Stomach (tissue), 9 donors: Measurements from ENCODE around the gene CORO1C. TPM values are rescaled to one million over a fixed set of nuclear protein-coding genes. Genes with fewer than 3 reads are reported as not detected.

Experiments
- DNase-seq, 2 donors: peaks; one replicate each; pipeline versions ENCODE4 v3.0.0 to v3.0.0-alpha.2; 2013 to 2019
- H3K27ac ChIP-seq, 5 donors: fragments of 200-600 bp in 4 of 5; sonication (generic) in 4 of 5; one replicate each; pipeline ENCODE4 v1.5.1; 2013 to 2019; ENCODE audit warnings: mild to moderate bottlenecking in 1 of 5, moderate library complexity in 1 of 5
- H3K27me3 ChIP-seq, 3 donors: fragments of 200-600 bp; sonication (generic); one replicate each; pipeline ENCODE4 v1.5.1; 2017 to 2019; ENCODE audit warnings: mixed run types in 1 of 3
- H3K36me3 ChIP-seq, 4 donors: fragments of 200-600 bp; sonication (generic); 1 replicate in 3 of 4; 2 replicates in 1 of 4; pipeline ENCODE4 v1.5.1; 2016 to 2019
- H3K4me1 ChIP-seq, 4 donors: fragments of 200-600 bp; sonication (generic); one replicate each; pipeline ENCODE4 v1.5.1; 2016 to 2019
- H3K4me3 ChIP-seq, 4 donors: fragments of 200-600 bp; sonication (generic) in 3 of 4; one replicate each; pipeline ENCODE4 v1.5.1; 2016 to 2019; ENCODE audit warnings: mild to moderate bottlenecking in 1 of 4
- H3K9me3 ChIP-seq, 4 donors: fragments of 200-600 bp; sonication (generic); one replicate each; pipeline ENCODE4 v1.5.1; 2016 to 2019
- EP300 ChIP-seq: sonication (generic); formaldehyde crosslinking; IDR thresholded peaks from one replicate; pipeline ENCODE4 v1.6.1; 2017; ENCODE audit warnings: antibody characterized with exemption
- POLR2A ChIP-seq, 4 donors: fragments of 450-650 bp; IDR thresholded peaks; one replicate each; pipeline ENCODE4 v1.6.1; 2016; ENCODE audit warnings: antibody characterized with exemption in 4 of 4, control low read depth in 2 of 4, mild to moderate bottlenecking in 1 of 4, moderate library complexity in 1 of 4
- POLR2AphosphoS5 ChIP-seq, 3 donors: sonication (generic); formaldehyde crosslinking; IDR thresholded peaks; one replicate each; pipeline ENCODE4 v1.6.1; 2016; ENCODE audit warnings: antibody characterized with exemption in 3 of 3
- WGBS, 5 donors: extraction: QIAGEN DNeasy Blood & Tissue Kit in 3 of 5; methylation state at CpG; one replicate each; pipeline versions ENCODE4 v1.1.5 to v1.1.7; 2013 to 2018; 5-methylcytosine and 5-hydroxymethylcytosine counted together
- intact Hi-C: fragments of 100-400 bp; cut with DNase I; formaldehyde crosslinking; loops from one replicate; pipeline ENCODE4 v1.15.1; 2023; ENCODE audit warnings: low total_unique reads
- polyA plus RNA-seq, 3 donors: library from polyadenylated mRNA; stranded (reverse); fragments of 200-250 nt; gene quantifications; one replicate each; pipeline ENCODE4 v1.2.3, GENCODE V29; 2013
- total RNA-seq, 5 donors: library from RNA; depleted of rRNA; stranded (reverse); fragments of >200 nt; gene quantifications; one replicate each; pipeline versions ENCODE4 v1.1.0 to v1.2.3, GENCODE V29; 2014 to 2016
- TF ChIP-seq, protein P1 (sequence below), 7 experiments: fragments of 450-650 bp in 4 of 7; fragments of 200-600 bp in 3 of 7; sonication (generic) in 3 of 7; IDR thresholded peaks; one replicate each; pipeline ENCODE4 v1.5.1; 2016 to 2019; ENCODE audit warnings: antibody characterized with exemption in 7 of 7, control low read depth in 2 of 7, mild to moderate bottlenecking in 1 of 7
- donor health status: healthy with polysubstance abuse.
- donor health status: Bipolar disorder and iron deficiency.
- donor health status: healthy.

Gene CORO1C
- total and polyA plus RNA-seq, 8 donors, result 27.4 to 392 (median 143) TPM

DNA sequence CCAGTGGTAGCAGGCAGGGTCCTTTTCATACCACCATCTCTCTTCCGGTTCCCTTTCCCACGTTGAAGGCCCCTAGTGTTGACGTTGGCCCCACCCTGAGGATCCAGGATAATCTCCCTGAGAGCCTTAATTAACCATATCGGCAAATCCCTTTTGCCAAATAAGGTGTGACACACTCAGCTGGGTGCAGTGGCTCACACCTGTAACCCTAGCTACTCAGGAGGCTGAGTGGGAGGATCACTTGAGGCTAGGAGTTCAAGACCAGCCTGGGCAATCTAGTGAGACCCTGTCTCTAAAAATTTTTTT lies 130.7 kb downstream of the CORO1C start:
- Histone ChIP-seq H3K27me3 (peaks cover 0 to 5% (median 0%) of the 10 kb centered on the region in 3 donors), H3K9me3 (no peaks in the 10 kb centered on the region), H3K4me1 (peaks cover 0 to 3% (median 0%) of the 10 kb centered on the region in 4 donors), H3K27ac (no peak overlapping the region), H3K36me3 (no peaks in the 10 kb centered on the region), H3K4me3 (no peak overlapping the region)
- DNase-seq, result no peak
- WGBS, 5 donors, result 28 to 59% (median 36%) methylated on average over 4 of the region's 4 CpGs
- TF ChIP-seq EP300, result no peak
- TF ChIP-seq POLR2AphosphoS5 (IDR thresholded peaks at IDR 0.05), result no peak
- TF ChIP-seq, protein P1, sequence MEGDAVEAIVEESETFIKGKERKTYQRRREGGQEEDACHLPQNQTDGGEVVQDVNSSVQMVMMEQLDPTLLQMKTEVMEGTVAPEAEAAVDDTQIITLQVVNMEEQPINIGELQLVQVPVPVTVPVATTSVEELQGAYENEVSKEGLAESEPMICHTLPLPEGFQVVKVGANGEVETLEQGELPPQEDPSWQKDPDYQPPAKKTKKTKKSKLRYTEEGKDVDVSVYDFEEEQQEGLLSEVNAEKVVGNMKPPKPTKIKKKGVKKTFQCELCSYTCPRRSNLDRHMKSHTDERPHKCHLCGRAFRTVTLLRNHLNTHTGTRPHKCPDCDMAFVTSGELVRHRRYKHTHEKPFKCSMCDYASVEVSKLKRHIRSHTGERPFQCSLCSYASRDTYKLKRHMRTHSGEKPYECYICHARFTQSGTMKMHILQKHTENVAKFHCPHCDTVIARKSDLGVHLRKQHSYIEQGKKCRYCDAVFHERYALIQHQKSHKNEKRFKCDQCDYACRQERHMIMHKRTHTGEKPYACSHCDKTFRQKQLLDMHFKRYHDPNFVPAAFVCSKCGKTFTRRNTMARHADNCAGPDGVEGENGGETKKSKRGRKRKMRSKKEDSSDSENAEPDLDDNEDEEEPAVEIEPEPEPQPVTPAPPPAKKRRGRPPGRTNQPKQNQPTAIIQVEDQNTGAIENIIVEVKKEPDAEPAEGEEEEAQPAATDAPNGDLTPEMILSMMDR (IDR thresholded peaks at IDR 0.05), result no peak
- TF ChIP-seq POLR2A (IDR thresholded peaks at IDR 0.05), result no peak
- intact Hi-C loops, result no loop called here

DNA sequence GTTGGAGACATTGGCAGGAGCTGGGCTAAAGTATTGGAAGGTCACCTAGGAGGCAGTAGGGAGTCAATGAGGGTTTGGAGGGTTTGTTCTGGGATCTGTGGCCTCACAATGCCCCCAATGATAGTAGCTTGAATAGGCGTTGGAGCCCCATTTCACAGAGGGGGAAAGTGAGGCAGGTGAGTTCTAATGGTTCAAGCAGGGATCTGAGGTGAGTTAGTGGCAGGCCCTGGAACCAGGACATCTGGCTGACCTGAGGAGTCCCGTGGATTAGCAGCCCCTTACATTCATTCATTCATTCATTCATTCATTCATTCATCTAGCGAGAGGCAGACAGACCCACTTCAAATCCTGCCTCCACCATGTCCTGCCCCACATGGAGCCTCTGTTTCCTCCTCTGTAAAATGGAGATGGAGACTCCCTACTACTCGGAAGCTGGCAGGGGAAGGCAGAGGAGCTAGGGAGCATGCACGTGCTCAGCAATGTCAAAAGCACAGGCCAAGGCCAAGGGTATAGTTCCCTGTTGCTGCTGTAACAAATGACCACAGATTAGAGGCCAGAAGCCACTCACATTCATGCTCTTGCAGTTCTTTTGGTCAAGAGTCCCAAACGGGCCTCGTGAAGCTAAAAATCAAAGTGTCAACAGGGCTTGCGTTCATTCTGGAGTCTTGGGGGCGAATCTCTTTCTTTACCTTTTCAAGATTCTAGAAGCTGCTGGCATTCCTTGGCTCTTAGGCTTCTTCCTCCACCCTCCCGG lies 131.2 kb downstream of the CORO1C start:
- Histone ChIP-seq H3K4me3 (no peak overlapping the region), H3K36me3 (no peaks in the 10 kb centered on the region), H3K4me1 (peaks cover 0 to 3% (median 0%) of the 10 kb centered on the region in 4 donors), H3K9me3 (no peaks in the 10 kb centered on the region), H3K27me3 (peaks cover 0 to 5% (median 0%) of the 10 kb centered on the region in 3 donors), H3K27ac (no peak overlapping the region)
- WGBS, 5 donors, result 68 to 76% (median 72%) methylated on average over 10 of the region's 10 CpGs
- TF ChIP-seq POLR2A (IDR thresholded peaks at IDR 0.05) (no peak), EP300 (no peak), POLR2AphosphoS5 (IDR thresholded peaks at IDR 0.05) (no peak)
- TF ChIP-seq, protein P1 (IDR thresholded peaks at IDR 0.05), result no peak
- intact Hi-C loops, result no loop called here
- DNase-seq, result no peak

DNA sequence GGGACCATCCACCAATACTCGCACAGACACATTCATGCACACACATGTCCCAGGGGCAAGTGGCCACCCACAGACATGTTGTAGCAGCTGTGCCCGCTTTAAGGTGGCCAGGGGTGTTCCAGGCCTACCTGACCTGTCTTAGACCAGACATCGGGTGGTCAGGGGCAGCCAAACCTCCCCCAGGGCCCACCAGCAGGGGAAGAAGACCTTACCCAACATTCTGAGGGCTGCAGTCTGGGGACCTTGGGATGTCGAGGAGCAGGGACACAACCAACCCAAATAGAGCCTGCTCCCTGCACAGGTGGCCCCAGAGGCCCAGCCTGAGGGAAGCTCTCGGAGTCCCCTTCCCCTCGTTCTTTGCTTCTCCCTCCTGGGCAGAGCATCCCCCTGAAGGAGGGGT lies 131.8 kb downstream of the CORO1C start:
- H3K9me3 ChIP-seq, result no peaks in the 10 kb centered on the region
- H3K36me3 ChIP-seq, result no peaks in the 10 kb centered on the region
- 64 to 77% (median 69%) methylated on average over 3 to 6 of the region's 6 CpGs for whole genome bisulfite sequencing, 5 donors
- no peak for TF ChIP-seq POLR2AphosphoS5 (IDR thresholded peaks at IDR 0.05)
- no peak for TF ChIP-seq POLR2A (IDR thresholded peaks at IDR 0.05)
- TF ChIP-seq EP300, result no peak
- TF ChIP-seq, protein P1 (IDR thresholded peaks at IDR 0.05), result no peak
- H3K27me3 ChIP-seq, result peaks cover 0 to 5% (median 0%) of the 10 kb centered on the region in 3 donors
- H3K27ac ChIP-seq, result no peak overlapping the region
- DNase-seq, result no peak
- intact Hi-C loops, result no loop called here
- H3K4me3 ChIP-seq, result no peak overlapping the region
- peaks cover 0 to 2% (median 0%) of the 10 kb centered on the region in 4 donors for H3K4me1 ChIP-seq

DNA sequence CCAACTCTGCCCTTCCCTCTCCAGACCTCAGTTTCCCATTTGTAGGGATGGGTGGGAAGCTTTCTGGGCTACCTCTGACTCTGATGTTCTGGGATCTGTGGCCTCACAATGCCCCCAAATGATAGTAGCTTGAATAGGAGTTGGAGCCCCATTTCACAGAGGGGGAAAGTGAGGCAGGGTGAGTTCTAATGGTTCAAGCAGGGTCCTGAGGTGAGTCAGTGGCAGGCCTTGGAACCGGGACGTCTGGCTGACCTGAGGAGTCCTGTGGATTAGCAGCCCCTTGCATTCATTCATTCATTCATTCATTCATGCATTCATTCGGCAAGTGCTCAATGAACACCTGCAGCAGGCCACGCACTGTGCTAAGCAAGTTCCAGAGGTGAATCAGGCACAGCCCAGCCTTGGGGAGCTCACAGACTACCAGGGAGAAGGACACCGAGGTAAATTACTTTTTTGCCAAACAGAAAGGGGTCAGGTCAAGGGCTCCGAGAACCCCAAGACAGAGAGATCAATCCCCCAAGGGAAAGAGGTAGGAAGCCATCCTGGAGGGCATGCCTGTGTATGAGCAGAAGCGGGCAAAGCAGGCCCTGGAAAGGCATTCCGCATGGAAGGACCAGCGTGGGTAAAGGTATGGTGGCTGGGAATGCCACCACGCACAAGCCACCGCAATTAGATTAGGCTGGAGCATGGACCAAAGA lies 132.6 kb downstream of the CORO1C start:
- no peaks in the 10 kb centered on the region for H3K36me3 ChIP-seq
- intact Hi-C loops, result no loop called here
- no peak overlapping the region for H3K4me3 ChIP-seq
- H3K27me3 ChIP-seq, result peaks cover 0 to 5% (median 0%) of the 10 kb centered on the region in 3 donors
- no peaks in the 10 kb centered on the region for H3K4me1 ChIP-seq
- no peak for DNase-seq
- H3K9me3 ChIP-seq, result no peaks in the 10 kb centered on the region
- TF ChIP-seq, protein P1 (IDR thresholded peaks at IDR 0.05), result no peak
- TF ChIP-seq POLR2AphosphoS5 (IDR thresholded peaks at IDR 0.05), result no peak
- TF ChIP-seq POLR2A (IDR thresholded peaks at IDR 0.05), result no peak
- no peak for TF ChIP-seq EP300
- H3K27ac ChIP-seq, result peak overlapping the region; percentile 31 to 65 (median 53)
- 81 to 88% (median 86%) methylated on average over 11 of the region's 11 CpGs for WGBS, 5 donors
